Activated T-cell treated with anti-CD3 and anti-CD28 coated beads, Interleukin-2, amount 50 U/mL, for 4 hours (primary cell): ENCODE data around the gene CSDE1. TPM values are rescaled to one million over a fixed set of nuclear protein-coding genes. Genes with fewer than 3 reads are reported as not detected.
"Not testable (repeated sequence)": the region's sequence is repeated elsewhere in the genome, so short reads cannot be mapped to it uniquely, and the experiment has no call there.

Experiments
- ATAC-seq, 2 donors: fragments of 200-7000 bp; cut with Tn5 transposase; one replicate each; pipeline ENCODE4 v1.10.0; 2021
- DNase-seq: peaks from one replicate; pipeline ENCODE4 v3.0.0-alpha.2; 2020
- H3K27me3 Mint-ChIP-seq: one replicate; pipeline ENCODE4 v1.8.0; 2021; ENCODE audit warnings: low read depth, mixed read lengths
- H3K36me3 Mint-ChIP-seq: one replicate; pipeline ENCODE4 v1.8.0; 2022; ENCODE audit warnings: mixed read lengths; ENCODE audit not compliant: insufficient read depth
- H3K4me1 Mint-ChIP-seq: one replicate; pipeline ENCODE4 v1.8.0; 2021; ENCODE audit warnings: low read depth, mixed read lengths
- H3K4me3 Mint-ChIP-seq: one replicate; pipeline ENCODE4 v1.8.0; 2021; ENCODE audit warnings: mild to moderate bottlenecking, moderate library complexity, mixed read lengths
- H3K9me3 Mint-ChIP-seq: one replicate; pipeline ENCODE4 v1.8.0; 2021; ENCODE audit warnings: mixed read lengths
- total RNA-seq, 3 donors: library from RNA; stranded (reverse); gene quantifications; one replicate each; pipeline ENCODE4 v1.2.1, GENCODE V29; 2021

The CSDE1 gene
- total RNA-seq, 3 donors from 2014 or later, result 460 to 486 (median 469) TPM

- ATAC-seq (no peak), DNase-seq (no peak)
- H3K9me3 Mint-ChIP-seq, result peaks cover 3% of the 10 kb centered on the region
- H3K4me1 Mint-ChIP-seq, result peaks cover 54% of the 10 kb centered on the region
- H3K4me3 Mint-ChIP-seq, result peak overlapping the region; percentile 96
- H3K36me3 Mint-ChIP-seq, result peaks cover 18% of the 10 kb centered on the region
- peaks cover 2% of the 10 kb centered on the region for H3K27me3 Mint-ChIP-seq
Observed at GRCh38 chr1:114756949-114757454, 782 bp downstream of the CSDE1 start.

- Mint-ChIP-seq H3K27me3 (no peaks in the 10 kb centered on the region), H3K4me1 (peaks cover 61% of the 10 kb centered on the region), H3K4me3 (peak overlapping the region; percentile 96), H3K9me3 (peaks cover 3% of the 10 kb centered on the region), H3K36me3 (peaks cover 18% of the 10 kb centered on the region)
- DNase-seq, result no peak
- ATAC-seq, result peak; percentile 9 to 16
Observed at GRCh38 chr1:114756009-114756892, 1.5 kb downstream of the CSDE1 start.

GRCh38 chr1:114755006-114755931 is 2.5 kb downstream of the CSDE1 start:
- Mint-ChIP-seq H3K9me3 (peaks cover 3% of the 10 kb centered on the region), H3K27me3 (no peaks in the 10 kb centered on the region), H3K4me3 (peak overlapping the region; percentile 96), H3K36me3 (peaks cover 21% of the 10 kb centered on the region), H3K4me1 (peaks cover 71% of the 10 kb centered on the region)
- no peak for DNase-seq
- ATAC-seq, result no peak

- DNase-seq, result peak; percentile 12
- not testable (repeated sequence) for H3K9me3 Mint-ChIP-seq, H3K27me3 Mint-ChIP-seq, ATAC-seq
- Mint-ChIP-seq H3K4me1 (peaks cover 86% of the 10 kb centered on the region), H3K4me3 (peak overlapping the region; percentile 96), H3K36me3 (peaks cover 33% of the 10 kb centered on the region)
Observed at GRCh38 chr1:114753702-114754101, 4.1 kb downstream of the CSDE1 start.

GRCh38 chr1:114753143-114753542 is 4.6 kb downstream of the CSDE1 start:
- no peaks in the 10 kb centered on the region for H3K9me3 Mint-ChIP-seq
- peaks cover 38% of the 10 kb centered on the region for H3K36me3 Mint-ChIP-seq
- ATAC-seq (no peak), DNase-seq (no peak)
- no peaks in the 10 kb centered on the region for H3K27me3 Mint-ChIP-seq
- peak overlapping the region; percentile 13 for H3K4me3 Mint-ChIP-seq
- H3K4me1 Mint-ChIP-seq, result peaks cover 88% of the 10 kb centered on the region

- H3K36me3 Mint-ChIP-seq, result peaks cover 42% of the 10 kb centered on the region
- H3K27me3 Mint-ChIP-seq, result no peaks in the 10 kb centered on the region
- no peaks in the 10 kb centered on the region for H3K9me3 Mint-ChIP-seq
- DNase-seq, result no peak
- no peak for ATAC-seq
- H3K4me3 Mint-ChIP-seq, result peak overlapping the region; percentile 59
- peaks cover 94% of the 10 kb centered on the region for H3K4me1 Mint-ChIP-seq
Observed at GRCh38 chr1:114750780-114751179, 7.0 kb downstream of the CSDE1 start.

- peaks cover 40% of the 10 kb centered on the region for H3K36me3 Mint-ChIP-seq
- ATAC-seq (no peak), DNase-seq (no peak)
- no peak overlapping the region for H3K4me3 Mint-ChIP-seq
- H3K4me1 Mint-ChIP-seq, result peaks cover 94% of the 10 kb centered on the region
- no peaks in the 10 kb centered on the region for H3K9me3 Mint-ChIP-seq
- no peaks in the 10 kb centered on the region for H3K27me3 Mint-ChIP-seq
Observed at GRCh38 chr1:114749835-114750234, 7.9 kb downstream of the CSDE1 start.

- Mint-ChIP-seq H3K36me3 (peaks cover 46% of the 10 kb centered on the region), H3K27me3 (no peaks in the 10 kb centered on the region), H3K4me3 (no peak overlapping the region), H3K9me3 (no peaks in the 10 kb centered on the region), H3K4me1 (peaks cover 86% of the 10 kb centered on the region)
- ATAC-seq (peak; percentile 29 to 38), DNase-seq (no peak)
Observed at GRCh38 chr1:114746450-114747121, 11.2 kb downstream of the CSDE1 start.

GRCh38 chr1:114745291-114745690 is 12.5 kb downstream of the CSDE1 start:
- Mint-ChIP-seq H3K27me3 (no peaks in the 10 kb centered on the region), H3K36me3 (peaks cover 47% of the 10 kb centered on the region), H3K4me1 (peaks cover 79% of the 10 kb centered on the region), H3K9me3 (no peaks in the 10 kb centered on the region), H3K4me3 (no peak overlapping the region)
- DNase-seq, result no peak
- ATAC-seq, result peak; percentile 79 to 91

- peaks cover 52% of the 10 kb centered on the region for H3K4me1 Mint-ChIP-seq
- ATAC-seq, result no peak
- DNase-seq, result no peak
- H3K36me3 Mint-ChIP-seq, result peaks cover 36% of the 10 kb centered on the region
- H3K9me3 Mint-ChIP-seq, result no peaks in the 10 kb centered on the region
- no peak overlapping the region for H3K4me3 Mint-ChIP-seq
- no peaks in the 10 kb centered on the region for H3K27me3 Mint-ChIP-seq
Observed at GRCh38 chr1:114741963-114742746, 15.6 kb downstream of the CSDE1 start.

GRCh38 chr1:114740331-114740730 is 17.5 kb downstream of the CSDE1 start:
- H3K9me3 Mint-ChIP-seq, result no peaks in the 10 kb centered on the region
- H3K4me1 Mint-ChIP-seq, result peaks cover 35% of the 10 kb centered on the region
- no peak overlapping the region for H3K4me3 Mint-ChIP-seq
- DNase-seq, result no peak
- ATAC-seq, result no peak
- H3K27me3 Mint-ChIP-seq, result no peaks in the 10 kb centered on the region
- H3K36me3 Mint-ChIP-seq, result peaks cover 39% of the 10 kb centered on the region

- DNase-seq (no peak), ATAC-seq (no peak)
- Mint-ChIP-seq H3K9me3 (no peaks in the 10 kb centered on the region), H3K27me3 (no peaks in the 10 kb centered on the region), H3K4me3 (no peak overlapping the region), H3K36me3 (peaks cover 47% of the 10 kb centered on the region), H3K4me1 (peaks cover 13% of the 10 kb centered on the region)
Observed at GRCh38 chr1:114737314-114737849, 20.4 kb downstream of the CSDE1 start.

- Mint-ChIP-seq H3K4me1 (peaks cover 1% of the 10 kb centered on the region), H3K9me3 (no peaks in the 10 kb centered on the region), H3K4me3 (no peak overlapping the region), H3K27me3 (no peaks in the 10 kb centered on the region), H3K36me3 (peaks cover 53% of the 10 kb centered on the region)
- no peak for ATAC-seq
- no peak for DNase-seq
Observed at GRCh38 chr1:114735479-114735878, 22.3 kb downstream of the CSDE1 start.
